RWPE1 (cell line): Measurements from ENCODE around the gene KLF9.
A peak's percentile ranks its signal among the peaks of the same experiment; 100 is the strongest.
"Not testable (repeated sequence)": the region's sequence is repeated elsewhere in the genome, so short reads cannot be mapped to it uniquely, and the experiment has no call there.

Experiments
- CTCF ChIA-PET: fragments of 350-600 bp; sonication (Branson Sonifier 250); formaldehyde crosslinking; extraction: SDS; loops from one replicate; lab custom pipeline; 2021; lab: Yijun Ruan, JAX
- POLR2A ChIA-PET: fragments of 400-600 bp; formaldehyde crosslinking; extraction: SDS; loops from one replicate; lab custom pipeline; 2020; ENCODE audit warnings: antibody characterized with exemption; ENCODE audit not compliant: low non-redundant PET; lab: Yijun Ruan, JAX
- DNase-seq: peaks from one replicate; pipeline ENCODE4 v3.0.0; 2012; ENCODE audit warnings: low spot score
- H3K27ac ChIP-seq: fragments of 450-650 bp; 2 replicates; pipeline ENCODE4 v1.5.1; 2017
- TF ChIP-seq, protein P1 (sequence below): fragments of 450-650 bp; conservative IDR thresholded peaks from 2 replicates; pipeline ENCODE4 v1.5.1; 2017; ENCODE audit warnings: low read depth, mild to moderate bottlenecking

KLF9 gene

DNA sequence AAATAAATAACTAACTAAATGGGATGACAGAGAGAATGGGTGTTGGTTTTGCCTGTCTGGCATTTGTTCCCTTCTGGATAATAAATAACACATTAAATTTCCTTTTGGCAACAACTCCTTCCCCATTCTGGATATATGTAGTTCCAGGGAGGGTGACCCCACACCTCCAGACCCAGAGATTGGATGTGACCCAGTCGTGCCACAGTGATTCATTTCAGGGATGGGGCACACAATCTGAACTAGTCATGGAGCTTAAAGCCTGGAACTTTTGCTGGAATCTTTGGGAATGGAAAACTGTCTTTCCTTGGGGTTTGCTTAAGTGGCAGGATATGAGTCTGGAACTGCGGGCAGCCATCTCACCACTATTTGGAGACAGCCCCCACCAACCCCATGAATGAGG lies 11.3 kb downstream of the KLF9 start:
- ChIA-PET CTCF (interaction anchor here (0.6 to 1.1 kb wide), 2 partner anchors 199 to 1839 kb away, joined by 3 read pairs; no protein-coding TSS in a partner anchor), POLR2A (interaction anchor here (0.6 to 0.8 kb wide), 2 partner anchors 9 to 70 kb away, joined by 4 to 5 read pairs; no protein-coding TSS in a partner anchor)
- DNase-seq = no peak
- H3K27ac ChIP-seq = peak overlapping the region; percentile 48
- TF ChIP-seq, protein P1, sequence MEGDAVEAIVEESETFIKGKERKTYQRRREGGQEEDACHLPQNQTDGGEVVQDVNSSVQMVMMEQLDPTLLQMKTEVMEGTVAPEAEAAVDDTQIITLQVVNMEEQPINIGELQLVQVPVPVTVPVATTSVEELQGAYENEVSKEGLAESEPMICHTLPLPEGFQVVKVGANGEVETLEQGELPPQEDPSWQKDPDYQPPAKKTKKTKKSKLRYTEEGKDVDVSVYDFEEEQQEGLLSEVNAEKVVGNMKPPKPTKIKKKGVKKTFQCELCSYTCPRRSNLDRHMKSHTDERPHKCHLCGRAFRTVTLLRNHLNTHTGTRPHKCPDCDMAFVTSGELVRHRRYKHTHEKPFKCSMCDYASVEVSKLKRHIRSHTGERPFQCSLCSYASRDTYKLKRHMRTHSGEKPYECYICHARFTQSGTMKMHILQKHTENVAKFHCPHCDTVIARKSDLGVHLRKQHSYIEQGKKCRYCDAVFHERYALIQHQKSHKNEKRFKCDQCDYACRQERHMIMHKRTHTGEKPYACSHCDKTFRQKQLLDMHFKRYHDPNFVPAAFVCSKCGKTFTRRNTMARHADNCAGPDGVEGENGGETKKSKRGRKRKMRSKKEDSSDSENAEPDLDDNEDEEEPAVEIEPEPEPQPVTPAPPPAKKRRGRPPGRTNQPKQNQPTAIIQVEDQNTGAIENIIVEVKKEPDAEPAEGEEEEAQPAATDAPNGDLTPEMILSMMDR = no peak

DNA sequence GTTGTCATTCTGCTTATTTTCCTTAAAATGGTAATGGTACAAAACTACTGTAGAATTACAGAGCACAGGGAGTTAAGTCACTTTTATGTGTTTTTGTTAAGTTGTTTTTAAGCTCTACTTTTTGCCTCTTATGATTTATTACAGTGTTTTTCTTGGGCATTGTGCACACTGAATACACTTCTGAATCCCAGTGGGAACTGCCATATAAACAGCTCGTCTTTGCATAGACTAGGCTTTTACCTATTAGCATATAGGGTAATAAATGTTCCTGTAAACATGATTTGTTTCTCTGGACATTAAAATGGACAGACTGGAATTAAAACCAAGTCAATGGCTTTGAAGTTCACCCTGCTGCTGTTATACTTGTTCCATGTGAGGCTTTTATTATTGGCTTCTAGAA lies 12.2 kb downstream of the KLF9 start:
- CTCF ChIA-PET = interaction anchor here (0.5 to 0.6 kb wide), 2 partner anchors 12 to 1301 kb away, joined by 3 read pairs; no protein-coding TSS in a partner anchor
- H3K27ac ChIP-seq = no peak overlapping the region
- no peak for DNase-seq
- TF ChIP-seq, protein P1 = no peak
- POLR2A ChIA-PET = no interaction called here

DNA sequence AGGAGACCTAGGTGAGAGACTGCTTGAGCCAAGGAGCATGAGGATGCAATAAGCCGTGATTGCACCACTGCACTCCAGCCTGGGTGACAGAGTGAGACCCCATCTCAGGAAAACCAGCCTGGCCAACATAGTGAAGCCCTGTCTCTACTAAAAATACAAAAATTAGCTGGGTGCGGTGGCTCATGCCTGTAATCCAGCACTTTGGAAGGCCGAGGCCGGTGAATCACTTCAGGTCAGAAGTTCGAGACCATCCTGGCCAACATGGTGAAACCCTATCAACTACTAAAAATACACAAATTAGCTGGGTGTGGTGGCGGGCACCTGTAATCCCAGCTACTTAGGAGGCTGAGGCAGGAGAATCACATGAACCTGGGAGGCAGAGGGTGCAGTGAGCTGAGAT lies 13.2 kb downstream of the KLF9 start:
- H3K27ac ChIP-seq, DNase-seq, CTCF ChIA-PET: not testable (repeated sequence)
- POLR2A ChIA-PET = interaction anchor here (0.6 kb wide), 1 partner anchor 18 kb away, joined by 3 read pairs; no protein-coding TSS in a partner anchor

DNA sequence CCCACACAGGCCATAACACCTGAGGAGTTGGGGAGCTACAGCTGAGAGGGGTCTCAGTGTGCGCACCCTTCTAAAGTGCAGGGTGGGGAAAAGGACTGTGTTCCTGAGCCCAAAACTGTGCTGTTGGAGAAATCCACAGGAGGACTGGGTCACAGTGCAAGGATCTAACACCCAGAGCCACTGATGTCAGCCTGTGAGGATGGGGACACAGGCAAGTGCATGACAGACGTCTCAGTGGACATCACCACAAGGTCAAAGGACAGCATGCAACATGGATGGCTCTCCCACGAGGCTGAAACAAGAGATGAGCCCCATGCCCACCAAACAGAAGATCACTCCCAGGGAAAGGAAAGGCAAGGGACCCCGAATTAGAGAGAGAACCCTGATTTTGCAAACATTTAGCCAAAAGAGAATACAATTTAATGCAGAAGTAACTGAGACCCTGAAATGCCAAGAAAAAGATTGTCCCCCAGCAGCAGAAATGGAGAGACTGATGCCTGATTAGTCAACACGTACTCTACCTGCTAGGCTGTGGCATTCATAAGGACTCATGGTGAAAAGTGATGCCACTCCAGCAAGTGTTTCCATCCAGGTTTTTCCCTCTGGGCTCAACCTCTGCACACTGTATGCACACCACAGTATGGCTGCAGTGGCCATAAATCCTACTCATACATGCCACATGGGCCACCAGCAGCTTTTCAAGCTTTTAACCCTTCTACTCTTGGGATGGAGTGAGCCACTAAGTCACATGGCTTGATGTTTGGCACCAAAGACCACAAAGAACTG lies 14.2 kb downstream of the KLF9 start:
- POLR2A ChIA-PET = no interaction called here
- H3K27ac ChIP-seq = 0 out of 2 replicates have a peak overlapping the region, but pooled peaks have one; percentile 21
- no peak for DNase-seq
- TF ChIP-seq, protein P1 = no peak
- CTCF ChIA-PET = no interaction called here

DNA sequence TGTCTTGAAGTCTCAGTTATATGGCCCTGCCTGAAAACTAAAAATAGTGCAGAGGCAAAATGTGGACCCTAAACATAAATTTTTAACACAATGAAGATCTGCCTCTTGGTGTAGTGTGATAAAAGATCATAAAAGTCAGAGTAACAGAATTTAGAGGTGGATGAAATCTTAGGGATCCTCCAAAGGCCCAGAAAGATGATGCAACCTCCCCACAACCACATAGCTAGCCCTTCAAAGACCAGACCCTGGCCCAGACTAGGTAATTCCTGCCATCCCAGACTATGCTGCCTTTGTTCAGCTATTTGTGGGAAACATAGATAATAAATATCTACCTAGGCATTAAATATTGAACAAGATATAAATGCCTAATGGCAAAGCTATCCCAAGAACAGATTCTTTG lies 15.3 kb downstream of the KLF9 start:
- TF ChIP-seq, protein P1 = no peak
- ChIA-PET POLR2A (no interaction called here), CTCF (interaction anchor here (0.9 kb wide), 1 partner anchor 203 kb away, joined by 4 read pairs; no protein-coding TSS in a partner anchor)
- H3K27ac ChIP-seq = 0 out of 2 replicates have a peak overlapping the region, but pooled peaks have one; percentile 29
- no peak for DNase-seq

DNA sequence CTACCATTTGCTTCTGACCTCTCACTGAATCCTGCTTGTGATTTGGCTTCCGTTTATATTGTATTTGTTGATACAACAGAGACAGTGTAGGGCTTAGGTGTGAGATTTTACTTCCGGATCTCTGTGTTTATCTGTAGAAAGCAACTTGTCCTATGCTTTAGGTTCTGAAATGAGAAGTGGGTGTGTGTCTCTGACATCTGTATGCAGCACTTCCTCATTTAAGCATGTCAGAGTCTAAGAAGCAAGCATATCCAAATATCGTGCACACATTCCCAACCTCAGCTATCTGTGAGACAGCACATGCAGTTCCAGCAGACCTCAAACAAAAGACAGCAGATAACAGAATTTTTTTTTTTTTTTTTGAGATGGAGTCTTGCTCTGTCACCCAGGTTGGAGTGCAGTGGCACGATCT lies 16.3 kb downstream of the KLF9 start:
- TF ChIP-seq, protein P1 = no peak
- H3K27ac ChIP-seq = peak overlapping the region; percentile 29
- ChIA-PET POLR2A (no interaction called here), CTCF (interaction anchor here (0.6 to 0.9 kb wide), 2 partner anchors 204 to 737 kb away, joined by 3 to 4 read pairs; no protein-coding TSS in a partner anchor)
- no peak for DNase-seq

DNA sequence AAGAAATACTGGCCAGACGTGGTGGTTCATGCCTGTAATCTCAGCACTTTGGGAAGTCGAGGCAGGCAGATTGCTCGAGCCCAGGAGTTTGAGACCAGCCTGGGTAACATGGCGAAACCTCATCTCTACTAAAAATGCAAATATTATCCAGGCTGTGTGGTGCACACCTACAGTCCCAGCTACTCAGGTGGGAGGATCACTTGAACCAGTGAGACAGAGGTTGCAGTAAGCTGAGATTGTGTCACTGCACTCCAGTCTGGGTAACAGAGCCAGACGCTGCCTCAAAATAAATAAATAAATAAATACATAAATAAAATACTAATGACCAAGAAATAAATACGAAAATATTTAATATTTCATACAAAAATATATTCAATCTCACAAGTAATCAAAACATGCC lies 18.8 kb downstream of the KLF9 start:
- H3K27ac ChIP-seq = no peak overlapping the region
- ChIA-PET POLR2A (no interaction called here), CTCF (no interaction called here)
- TF ChIP-seq, protein P1 = no peak
- no peak for DNase-seq
